Neural cell (in vitro differentiated cells): ENCODE results near the gene CRB2. TPM values are rescaled to one million over a fixed set of nuclear protein-coding genes. Genes with fewer than 3 reads are reported as not detected.

Experiments used
- H2AFZ ChIP-seq: fragments of 200-600, 300-800 bp; sonication (generic), shearing (Covaris generic); 2 replicates; pipeline ENCODE4 v1.6.0; 2014; ENCODE audit warnings: low read depth, mild to moderate bottlenecking, antibody characterized with exemption, low read length, moderate library complexity
- H3F3A ChIP-seq: fragments of 200-600 bp; shearing (Covaris generic); 2 replicates; pipeline ENCODE4 v1.6.1; 2016; ENCODE audit warnings: mild to moderate bottlenecking, moderate library complexity, mixed read lengths, antibody characterized with exemption, low read length; ENCODE audit not compliant: insufficient read depth, poor library complexity, severe bottlenecking
- H3K27ac ChIP-seq: fragments of 200-600, 300-800 bp; sonication (generic), shearing (Covaris generic); 2 replicates; pipeline ENCODE4 v1.5.1; 2014; ENCODE audit warnings: mild to moderate bottlenecking, low read length, moderate library complexity
- H3K27me3 ChIP-seq: fragments of 300-800, 200-600 bp; sonication (generic), shearing (Covaris generic); 2 replicates; pipeline ENCODE4 v1.6.0; 2014; ENCODE audit warnings: mild to moderate bottlenecking, low read depth, low read length, moderate library complexity; ENCODE audit not compliant: insufficient read depth
- H3K36me3 ChIP-seq: fragments of 300-800, 200-600 bp; sonication (generic), shearing (Covaris generic); 2 replicates; pipeline ENCODE4 v1.5.1; 2014; ENCODE audit warnings: mild to moderate bottlenecking, antibody characterized with exemption, low read length, moderate library complexity; ENCODE audit not compliant: insufficient read depth
- H3K4me2 ChIP-seq: fragments of 300-800, 200-600 bp; sonication (generic), shearing (Covaris generic); 2 replicates; pipeline ENCODE4 v1.6.0; 2014; ENCODE audit warnings: mild to moderate bottlenecking, low read length
- H3K4me3 ChIP-seq: fragments of 300-800, 200-600 bp; sonication (generic), shearing (Covaris generic); 2 replicates; pipeline ENCODE4 v1.5.1; 2014; ENCODE audit warnings: mild to moderate bottlenecking, low read length, moderate library complexity
- H3K79me2 ChIP-seq: fragments of 200-600 bp; shearing (Covaris generic); replicated peaks from 2 replicates; pipeline ENCODE4 v1.6.0; 2014; ENCODE audit warnings: mild to moderate bottlenecking, low read length, moderate library complexity; ENCODE audit not compliant: insufficient read depth
- H3K9ac ChIP-seq: fragments of 300-800, 200-600 bp; sonication (generic), shearing (Covaris generic); 2 replicates; pipeline ENCODE4 v1.6.1; 2016; ENCODE audit warnings: mild to moderate bottlenecking, low read length, mixed read lengths
- H3K9me2 ChIP-seq: fragments of 200-600 bp; shearing (Covaris generic); 2 replicates; pipeline ENCODE4 v1.6.1; 2016; ENCODE audit warnings: mild to moderate bottlenecking, low read length, mixed read lengths; ENCODE audit not compliant: insufficient read depth
- H3K9me3 ChIP-seq: fragments of 200-600, 300-800 bp; sonication (generic), shearing (Covaris generic); 2 replicates; pipeline ENCODE4 v1.6.1; 2016; ENCODE audit warnings: mild to moderate bottlenecking, mixed run types, low read length, moderate library complexity, mixed read lengths
- H4K20me1 ChIP-seq: fragments of 200-600 bp; shearing (Covaris generic); 2 replicates; pipeline ENCODE4 v1.6.1; 2016; ENCODE audit warnings: mild to moderate bottlenecking, mixed run types; ENCODE audit not compliant: insufficient read depth
- CTCF ChIP-seq: fragments of 450-650 bp; IDR thresholded peaks from 2 replicates; pipeline ENCODE4 v1.5.1; 2014; ENCODE audit warnings: antibody characterized with exemption, mild to moderate bottlenecking, moderate library complexity; ENCODE audit not compliant: poor library complexity, severe bottlenecking
- EP300 ChIP-seq: fragments of 450-650 bp; conservative IDR thresholded peaks from 2 replicates; pipeline ENCODE4 v1.6.1; 2014; ENCODE audit warnings: antibody characterized with exemption, mild to moderate bottlenecking, moderate library complexity; ENCODE audit not compliant: poor library complexity, severe bottlenecking
- EZH2 ChIP-seq: fragments of 200-600, 300-800 bp; shearing (Covaris generic), sonication (generic); IDR thresholded peaks from 2 replicates; pipeline ENCODE4 v1.6.1; 2014; ENCODE audit warnings: antibody characterized with exemption, low read length, borderline replicate concordance, mild to moderate bottlenecking; ENCODE audit not compliant: insufficient read depth, poor library complexity, severe bottlenecking
- MXI1 ChIP-seq: fragments of 450-650 bp; conservative IDR thresholded peaks from 2 replicates; pipeline ENCODE4 v1.6.1; 2014; ENCODE audit warnings: antibody characterized with exemption, mild to moderate bottlenecking; ENCODE audit not compliant: poor library complexity, severe bottlenecking
- POLR2AphosphoS5 ChIP-seq: IDR thresholded peaks from 2 replicates; pipeline ENCODE4 v1.6.1; 2012
- RAD21 ChIP-seq: fragments of 450-650 bp; conservative IDR thresholded peaks from 2 replicates; pipeline ENCODE4 v1.6.1; 2014; ENCODE audit warnings: antibody characterized with exemption, mild to moderate bottlenecking, moderate library complexity
- REST ChIP-seq: IDR thresholded peaks from 2 replicates; pipeline ENCODE4 v1.6.1; 2012; ENCODE audit warnings: borderline replicate concordance
- SMC3 ChIP-seq: fragments of 450-650 bp; conservative IDR thresholded peaks from 2 replicates; pipeline ENCODE4 v1.6.1; 2014; ENCODE audit warnings: antibody characterized with exemption, mild to moderate bottlenecking, moderate library complexity; ENCODE audit not compliant: poor library complexity
- TAF1 ChIP-seq: IDR thresholded peaks from 2 replicates; pipeline ENCODE4 v1.6.1; 2012; ENCODE audit warnings: low read depth
- polyA plus RNA-seq: library from polyadenylated mRNA; depleted of rRNA; stranded (reverse); fragments of >200 nt; gene quantifications from 2 replicates; pipeline ENCODE4 v1.2.3, GENCODE V29; 2014

The CRB2 gene
- polyA plus RNA-seq, 1 donor from 2014 or later: 0.32 TPM

GRCh38 chr9:123323196-123324013 lies 32.6 kb upstream of the CRB2 start:
- Histone ChIP-seq H3K9me2 (no peaks in the 10 kb centered on the region), H3K36me3 (no peaks in the 10 kb centered on the region), H3K27me3 (no peaks in the 10 kb centered on the region), H3K4me2 (no peak overlapping the region), H2AFZ (no peak overlapping the region), H3F3A (no peaks in the 10 kb centered on the region), H3K9ac (no peak overlapping the region), H3K4me3 (no peak overlapping the region), H3K27ac (no peak overlapping the region), H3K9me3 (no peaks in the 10 kb centered on the region), H4K20me1 (no peaks in the 10 kb centered on the region), H3K79me2 (no peaks in the 10 kb centered on the region)
- TF ChIP-seq TAF1: no peak
- TF ChIP-seq EZH2: no peak
- TF ChIP-seq POLR2AphosphoS5: no peak
- no peak for TF ChIP-seq SMC3
- no peak for TF ChIP-seq EP300
- TF ChIP-seq CTCF: no peak
- no peak for TF ChIP-seq MXI1
- no peak for TF ChIP-seq RAD21
- no peak for TF ChIP-seq REST

DNA sequence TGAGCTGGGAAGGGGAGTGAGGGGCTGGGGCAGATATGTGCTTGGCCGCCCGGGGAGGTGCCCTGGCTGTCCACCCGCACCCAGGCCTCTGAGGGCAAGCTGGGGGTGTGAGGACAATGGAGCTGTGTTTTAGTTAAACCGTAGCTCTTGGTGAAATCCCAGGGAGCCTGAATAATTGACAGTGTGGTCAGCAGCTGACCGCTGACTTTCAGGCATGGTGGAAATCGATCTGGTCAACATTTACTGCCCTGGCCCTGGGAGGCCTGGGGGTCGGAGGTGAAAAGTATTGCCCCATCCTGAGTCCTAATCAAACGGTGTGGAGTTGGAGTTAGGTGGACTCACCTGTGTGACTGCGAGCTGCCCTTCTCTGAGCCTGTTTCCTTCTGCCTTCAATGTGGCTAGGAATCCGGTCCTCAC lies 31.2 kb upstream of the CRB2 start:
- Histone ChIP-seq H3K9ac (no peak overlapping the region), H3K27ac (no peak overlapping the region), H2AFZ (no peak overlapping the region), H4K20me1 (no peaks in the 10 kb centered on the region), H3K9me3 (no peaks in the 10 kb centered on the region), H3F3A (no peaks in the 10 kb centered on the region), H3K9me2 (no peaks in the 10 kb centered on the region), H3K4me2 (no peak overlapping the region), H3K27me3 (no peaks in the 10 kb centered on the region), H3K79me2 (no peaks in the 10 kb centered on the region), H3K36me3 (no peaks in the 10 kb centered on the region), H3K4me3 (no peak overlapping the region)
- no peak for TF ChIP-seq EZH2
